Naive thymus-derived CD4-positive, alpha-beta T cell (primary cell): Measurements from ENCODE around the gene LIN7B. TPM values are rescaled to one million over a fixed set of nuclear protein-coding genes. Genes with fewer than 3 reads are reported as not detected.

ENCODE experiments used
- ATAC-seq: fragments of 150-1000 bp; cut with Tn5 transposase; 2 replicates; pipeline ENCODE4 v1.10.0; 2021; ENCODE audit warnings: mild to moderate bottlenecking, moderate library complexity
- CTCF ChIA-PET: fragments of 350-600 bp; sonication (Branson Sonifier 250); formaldehyde crosslinking; loops from one replicate; lab custom pipeline; 2021; ENCODE audit warnings: antibody characterized with exemption; lab: Charles Lee
- POLR2A ChIA-PET: fragments of 350-600 bp; sonication (Branson Sonifier 250); formaldehyde crosslinking; loops from one replicate; lab custom pipeline; 2021; ENCODE audit warnings: antibody characterized with exemption, inconsistent platforms; lab: Charles Lee
- DNase-seq, 9 donors: peaks; one replicate each; pipeline versions ENCODE4 v3.0.0 to v3.0.0-alpha.2; 2020 to 2022; ENCODE audit warnings: mixed read lengths in 1 of 9
- H3K27ac ChIP-seq: one replicate; pipeline ENCODE4 v1.7.0; 2013; ENCODE audit warnings: mild to moderate bottlenecking, low read depth, low read length, moderate library complexity
- H3K27me3 ChIP-seq, 2 donors: one replicate each; pipeline ENCODE4 v1.7.0; 2013; ENCODE audit warnings: low read length in 2 of 2, mild to moderate bottlenecking in 2 of 2, moderate library complexity in 2 of 2; ENCODE audit not compliant: control insufficient read depth in 2 of 2, insufficient read depth in 2 of 2
- H3K36me3 ChIP-seq, 3 experiments: 1 replicate in 2 of 3; 2 replicates in 1 of 3; pipeline ENCODE4 v1.7.0; 2013; ENCODE audit warnings: low read length in 3 of 3, mild to moderate bottlenecking in 3 of 3, moderate library complexity in 1 of 3; ENCODE audit not compliant: insufficient read depth in 3 of 3, control insufficient read depth in 2 of 3
- H3K4me1 ChIP-seq, 2 donors: one replicate each; pipeline ENCODE4 v1.7.0; 2013; ENCODE audit warnings: low read length in 2 of 2, mild to moderate bottlenecking in 2 of 2, moderate library complexity in 1 of 2; ENCODE audit not compliant: control insufficient read depth in 2 of 2, insufficient read depth in 2 of 2
- H3K4me3 ChIP-seq: 2 replicates; pipeline ENCODE4 v1.7.0; 2013; ENCODE audit warnings: mild to moderate bottlenecking, low read length
- H3K9me3 ChIP-seq, 3 experiments: 1 replicate in 2 of 3; 2 replicates in 1 of 3; pipeline ENCODE4 v1.7.0; 2013; ENCODE audit warnings: low read length in 3 of 3; ENCODE audit not compliant: control insufficient read depth in 2 of 3
- H3K27ac Mint-ChIP-seq, 9 donors: one replicate each; pipeline ENCODE4 v1.8.0; 2020 to 2022; ENCODE audit warnings: mixed read lengths in 9 of 9, mild to moderate bottlenecking in 8 of 9, moderate library complexity in 5 of 9, inconsistent platforms in 2 of 9
- H3K27me3 Mint-ChIP-seq, 5 donors: one replicate each; pipeline ENCODE4 v1.8.0; 2021 to 2022; ENCODE audit warnings: mixed read lengths in 5 of 5, mild to moderate bottlenecking in 1 of 5
- H3K36me3 Mint-ChIP-seq, 5 donors: one replicate each; pipeline ENCODE4 v1.8.0; 2020 to 2022; ENCODE audit warnings: mixed read lengths in 5 of 5, mild to moderate bottlenecking in 3 of 5, inconsistent platforms in 1 of 5
- H3K4me1 Mint-ChIP-seq, 7 donors: one replicate each; pipeline ENCODE4 v1.8.0; 2020 to 2022; ENCODE audit warnings: mixed read lengths in 7 of 7, mild to moderate bottlenecking in 3 of 7, inconsistent platforms in 1 of 7
- H3K4me3 Mint-ChIP-seq, 10 donors: one replicate each; pipeline ENCODE4 v1.8.0; 2020 to 2022; ENCODE audit warnings: mild to moderate bottlenecking in 10 of 10, mixed read lengths in 10 of 10, moderate library complexity in 6 of 10, inconsistent platforms in 2 of 10
- H3K9me3 Mint-ChIP-seq, 11 donors: one replicate each; pipeline ENCODE4 v1.8.0; 2020 to 2022; ENCODE audit warnings: mixed read lengths in 11 of 11, mild to moderate bottlenecking in 4 of 11, inconsistent platforms in 1 of 11, moderate library complexity in 1 of 11
- intact Hi-C, 2 donors: fragments of 100-400 bp; cut with micrococcal nuclease; formaldehyde crosslinking; loops; one replicate each; pipeline ENCODE4 v1.15.1; 2023
- polyA plus RNA-seq, 2 donors: library from polyadenylated mRNA; unstranded; fragments of 300-500 nt; fragmentation: Illumina TruSeq; gene quantifications; one replicate each; pipeline ENCODE4 v1.2.3, GENCODE V29; 2021
- total RNA-seq, 6 experiments: library from RNA in 5 of 6; stranded (reverse) in 5 of 6; gene quantifications; 1 replicate in 5 of 6; 2 replicates in 1 of 6; pipeline ENCODE4 v1.2.3 and lab custom pipeline; 2021 to 2026

The LIN7B gene
- total and polyA plus RNA-seq, 7 experiments from 2014 or later: 3.7 to 21.7 (median 10.3) TPM

DNA sequence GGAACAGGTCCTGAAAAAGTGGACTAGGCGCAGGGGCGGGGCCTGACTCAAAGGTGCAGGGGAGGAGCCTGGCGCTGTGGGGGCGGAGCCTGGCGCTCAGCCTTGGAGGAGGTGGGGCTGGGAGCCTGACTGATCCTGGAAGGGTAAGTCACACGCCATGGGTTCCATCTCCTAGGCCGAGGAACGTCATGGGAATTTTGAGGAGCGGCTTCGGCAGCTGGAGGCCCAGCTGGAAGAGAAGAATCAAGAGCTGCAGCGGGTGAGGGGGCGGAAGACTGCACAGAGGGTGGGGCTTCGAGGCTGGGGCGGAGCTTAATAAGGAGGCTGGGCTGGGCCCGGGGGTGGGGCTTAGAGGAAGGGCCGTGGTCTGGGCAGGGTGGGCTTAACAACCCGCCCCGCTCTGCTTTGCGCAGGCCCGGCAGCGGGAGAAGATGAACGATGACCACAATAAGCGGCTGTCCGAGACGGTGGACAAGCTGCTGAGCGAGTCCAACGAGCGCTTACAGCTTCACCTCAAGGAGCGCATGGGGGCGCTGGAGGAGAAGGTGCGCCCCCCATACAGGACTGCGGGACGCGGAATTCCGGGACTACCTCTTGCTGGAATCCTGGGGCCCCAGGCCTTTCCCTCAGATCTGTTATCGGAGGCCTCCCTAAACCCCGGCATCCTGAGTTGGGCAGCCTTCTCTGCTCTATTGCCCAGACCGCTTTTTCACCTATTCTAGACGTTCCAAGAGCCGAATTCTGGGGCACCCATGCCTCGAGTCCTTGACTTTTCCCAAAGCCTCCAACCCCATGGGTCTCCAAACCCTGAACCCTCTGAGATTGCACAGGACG, 19.7 kb downstream of the LIN7B start:
- Mint-ChIP-seq H3K9me3 (peaks cover 0 to 2% (median 0%) of the 10 kb centered on the region in 11 donors), H3K4me1 (peaks cover 2 to 21% (median 13%) of the 10 kb centered on the region in 7 donors), H3K27ac (peak overlapping the region in 2 of 9 donors; percentile 24 to 79), H3K36me3 (peaks cover 0 to 4% (median 0%) of the 10 kb centered on the region in 5 donors), H3K4me3 (peak overlapping the region; percentile 64 to 90 (median 76)), H3K27me3 (peaks cover 0 to 4% (median 3%) of the 10 kb centered on the region in 5 donors)
- POLR2A ChIA-PET: interaction anchor here (0.6 to 1.9 kb wide), 3 partner anchors 19 to 133 kb away, joined by 4 to 6 read pairs (median 5); no protein-coding TSS in a partner anchor
- CTCF ChIA-PET: interaction anchor here (0.9 kb wide), 2 partner anchors 20 to 35 kb away, joined by 3 read pairs; partner anchors contain the start of gene LIN7B
- Histone ChIP-seq H3K27me3 (peaks cover 0 to 3% of the 10 kb centered on the region in 2 donors), H3K36me3 (no peaks in the 10 kb centered on the region), H3K27ac (no peak overlapping the region), H3K4me1 (peaks cover under 1 to 15% of the 10 kb centered on the region in 2 donors), H3K4me3 (peak overlapping the region; percentile 35), H3K9me3 (no peaks in the 10 kb centered on the region)
- peak; percentile 82 for ATAC-seq
- peak in 7 of 9 donors; percentile 39 to 71 (median 42) for DNase-seq
- intact Hi-C loops: no loop called here

- Histone ChIP-seq H3K27ac (no peak overlapping the region), H3K27me3 (peaks cover 0 to 3% of the 10 kb centered on the region in 2 donors), H3K4me3 (no peak overlapping the region), H3K9me3 (no peaks in the 10 kb centered on the region), H3K4me1 (peaks cover 0 to 15% of the 10 kb centered on the region in 2 donors), H3K36me3 (no peaks in the 10 kb centered on the region)
- DNase-seq: no peak
- ATAC-seq: no peak
- intact Hi-C loops: no loop called here
- Mint-ChIP-seq H3K4me3 (peak overlapping the region in 2 of 10 donors; percentile 3 to 56), H3K4me1 (peaks cover 0 to 19% (median 11%) of the 10 kb centered on the region in 7 donors), H3K27ac (no peak overlapping the region), H3K9me3 (peaks cover 0 to 2% (median 0%) of the 10 kb centered on the region in 11 donors), H3K36me3 (peaks cover 0 to 4% (median 0%) of the 10 kb centered on the region in 5 donors), H3K27me3 (peaks cover 0 to 4% (median 3%) of the 10 kb centered on the region in 5 donors)
- POLR2A ChIA-PET: interaction anchor here (0.6 to 1.1 kb wide), 3 partner anchors 21 to 294 kb away, joined by 3 to 7 read pairs (median 3); no protein-coding TSS in a partner anchor
- CTCF ChIA-PET: interaction anchor here (0.8 kb wide), 1 partner anchor 28 kb away, joined by 4 read pairs; no protein-coding TSS in a partner anchor
Observed at GRCh38 chr19:49135686-49136085, 21.5 kb downstream of the LIN7B start.

DNA sequence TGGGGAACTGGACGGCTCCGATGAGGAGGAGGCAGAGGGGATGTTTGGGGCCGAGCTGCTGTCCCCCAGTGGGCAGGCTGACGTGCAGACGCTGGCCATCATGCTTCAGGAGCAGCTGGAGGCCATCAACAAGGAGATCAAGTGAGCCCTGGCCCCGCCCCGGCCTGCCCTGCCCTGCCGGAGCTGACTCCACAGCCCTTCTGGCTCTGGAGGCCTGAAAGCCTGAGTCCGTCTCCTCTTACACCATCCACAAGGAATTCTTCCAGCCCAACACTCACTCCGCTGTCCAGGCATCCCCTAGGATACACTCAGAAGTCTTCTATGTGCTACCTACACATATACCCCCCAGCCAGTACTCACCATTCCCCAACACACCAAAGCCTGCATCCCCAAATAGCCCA, 22.6 kb downstream of the LIN7B start:
- CTCF ChIA-PET: no interaction called here
- POLR2A ChIA-PET: interaction anchor here (1.1 kb wide), 1 partner anchor 39 kb away, joined by 7 read pairs; no protein-coding TSS in a partner anchor

DNA sequence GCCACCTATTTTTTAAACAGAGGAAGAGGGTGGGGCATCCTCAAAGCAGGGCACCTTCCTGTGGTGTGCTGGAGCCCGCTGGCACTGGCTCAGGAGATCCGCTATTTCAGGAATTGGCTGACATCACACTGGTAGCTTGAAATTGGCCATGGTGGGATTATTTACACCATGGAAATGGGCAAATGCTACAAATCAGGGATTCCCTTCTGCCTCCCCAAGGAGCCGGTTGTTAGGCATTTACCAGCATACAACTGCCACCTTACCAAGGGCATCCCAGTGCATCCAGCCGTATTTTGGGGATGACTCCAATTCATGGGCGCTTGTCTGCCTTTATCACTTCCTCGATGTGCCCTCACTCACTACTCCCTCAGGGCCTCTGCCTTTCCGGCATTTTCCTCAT, 26.8 kb downstream of the LIN7B start:
- Mint-ChIP-seq H3K27me3 (peaks cover 8 to 29% (median 25%) of the 10 kb centered on the region in 5 donors), H3K4me1 (peaks cover 17 to 29% (median 26%) of the 10 kb centered on the region in 7 donors), H3K9me3 (peaks cover 0 to 1% (median 0%) of the 10 kb centered on the region in 11 donors), H3K4me3 (peak overlapping the region in 2 of 10 donors; percentile 37 to 39), H3K36me3 (peaks cover 0 to 4% (median 0%) of the 10 kb centered on the region in 5 donors), H3K27ac (no peak overlapping the region)
- ATAC-seq (no peak), DNase-seq (no peak)
- ChIA-PET POLR2A (interaction anchor here (0.6 kb wide), 1 partner anchor 338 kb away, joined by 5 read pairs; no protein-coding TSS in a partner anchor), CTCF (interaction anchor here (0.6 to 0.8 kb wide), 3 partner anchors 57 to 395 kb away, joined by 3 to 6 read pairs (median 3); no protein-coding TSS in a partner anchor)
- Histone ChIP-seq H3K4me1 (peaks cover 0 to 6% of the 10 kb centered on the region in 2 donors), H3K27me3 (no peaks in the 10 kb centered on the region), H3K27ac (no peak overlapping the region), H3K36me3 (no peaks in the 10 kb centered on the region), H3K9me3 (no peaks in the 10 kb centered on the region), H3K4me3 (no peak overlapping the region)
- intact Hi-C loops: loop anchor here (10.0 kb wide), 2 partner anchors 304 to 346 kb away; partner anchors contain the start of gene SLC17A7 (in 1 of the 2)

More for the DNA sequence above, 22.6 kb downstream of the LIN7B start:
- Histone ChIP-seq H3K36me3 (no peaks in the 10 kb centered on the region), H3K4me1 (peaks cover 0 to 15% of the 10 kb centered on the region in 2 donors), H3K27ac (no peak overlapping the region), H3K27me3 (peaks cover 0 to 3% of the 10 kb centered on the region in 2 donors), H3K9me3 (no peaks in the 10 kb centered on the region), H3K4me3 (no peak overlapping the region)
- intact Hi-C loops: no loop called here
- ATAC-seq: no peak
- Mint-ChIP-seq H3K4me3 (peak overlapping the region in 1 of 10 donors; percentile 10), H3K4me1 (peaks cover 5 to 25% (median 17%) of the 10 kb centered on the region in 7 donors), H3K36me3 (peaks cover 0 to 4% (median 0%) of the 10 kb centered on the region in 5 donors), H3K27me3 (peaks cover 0 to 9% (median 4%) of the 10 kb centered on the region in 5 donors), H3K9me3 (peaks cover 0 to 2% (median 0%) of the 10 kb centered on the region in 11 donors), H3K27ac (no peak overlapping the region)
- DNase-seq: no peak

GRCh38 chr19:49141352-49141751, 27.2 kb downstream of the LIN7B start:
- DNase-seq (no peak), ATAC-seq (no peak)
- H3K36me3 ChIP-seq: no peaks in the 10 kb centered on the region
- Mint-ChIP-seq H3K9me3 (peaks cover 0 to 1% (median 0%) of the 10 kb centered on the region in 11 donors), H3K27me3 (peaks cover 10 to 32% (median 27%) of the 10 kb centered on the region in 5 donors), H3K36me3 (peaks cover 0 to 4% (median 0%) of the 10 kb centered on the region in 5 donors), H3K4me1 (peaks cover 17 to 29% (median 27%) of the 10 kb centered on the region in 7 donors), H3K4me3 (peak overlapping the region in 5 of 10 donors; percentile 0 to 77 (median 37)), H3K27ac (peak overlapping the region in 1 of 9 donors; percentile 41)
- H3K9me3 ChIP-seq: no peaks in the 10 kb centered on the region
- no peaks in the 10 kb centered on the region for H3K27me3 ChIP-seq
- CTCF ChIA-PET: interaction anchor here (0.7 to 0.8 kb wide), 2 partner anchors 141 to 395 kb away, joined by 3 to 6 read pairs; no protein-coding TSS in a partner anchor
- intact Hi-C loops: loop anchor here (10.0 kb wide), 2 partner anchors 303 to 347 kb away; partner anchors contain the start of gene SLC17A7 (in 1 of the 2)
- no peak overlapping the region for H3K27ac ChIP-seq
- peaks cover 0 to 7% of the 10 kb centered on the region in 2 donors for H3K4me1 ChIP-seq
- POLR2A ChIA-PET: no interaction called here
- H3K4me3 ChIP-seq: no peak overlapping the region
